A549 (cell line): ENCODE data around the gene DEFB124. TPM values are rescaled to one million over a fixed set of nuclear protein-coding genes. Genes with fewer than 3 reads are reported as not detected.

Source experiments
- polyA plus RNA-seq, 4 experiments: library from polyadenylated mRNA; depleted of rRNA in 3 of 4; stranded (reverse); fragments of >200 nt; fragmentation: RNase III in 1 of 4; extraction: RNeasy Plus Mini Kit Qiagen cat#74134 plus additional on column Dnase treatment in 1 of 4; gene quantifications; 2 replicates in 3 of 4; 3 replicates in 1 of 4; pipeline ENCODE4 v1.2.3, GENCODE V29; 2011 to 2017

DEFB124 gene
- polyA plus RNA-seq, 2 of the 4 experiments (the other 2 are of a cell fraction) = 0.18 TPM; not detected in 1

Other genes with a start within 250 kb of the DEFB124 start
- gene DEFB115, start 217.5 kb downstream of the DEFB124 start, polyA plus RNA-seq (2011; rRNA removed) = not detected in 2 replicates
- not detected in 3 replicates for gene DEFB115, start 217.5 kb downstream of the DEFB124 start, polyA plus RNA-seq (2017; fragmentation: RNase III; extraction: RNeasy Plus Mini Kit Qiagen cat#74134 plus additional on column Dnase treatment)
- not detected in 2 replicates for gene DEFB116, start 166.5 kb downstream of the DEFB124 start, polyA plus RNA-seq (2011; rRNA removed)
- not detected in 3 replicates for gene DEFB116, start 166.5 kb downstream of the DEFB124 start, polyA plus RNA-seq (2017; fragmentation: RNase III; extraction: RNeasy Plus Mini Kit Qiagen cat#74134 plus additional on column Dnase treatment)
- gene DEFB118, start 106.5 kb downstream of the DEFB124 start, polyA plus RNA-seq (2011; rRNA removed) = not detected in 2 replicates
- not detected in 3 replicates for gene DEFB118, start 106.5 kb downstream of the DEFB124 start, polyA plus RNA-seq (2017; fragmentation: RNase III; extraction: RNeasy Plus Mini Kit Qiagen cat#74134 plus additional on column Dnase treatment)
- gene DEFB119, start 84.5 kb downstream of the DEFB124 start, polyA plus RNA-seq (2011; rRNA removed) = not detected in 2 replicates
- not detected in 3 replicates for gene DEFB119, start 84.5 kb downstream of the DEFB124 start, polyA plus RNA-seq (2017; fragmentation: RNase III; extraction: RNeasy Plus Mini Kit Qiagen cat#74134 plus additional on column Dnase treatment)
- not detected in 2 replicates for gene DEFB121, start 68.9 kb downstream of the DEFB124 start, polyA plus RNA-seq (2011; rRNA removed)
- gene DEFB121, start 68.9 kb downstream of the DEFB124 start, polyA plus RNA-seq (2017; fragmentation: RNase III; extraction: RNeasy Plus Mini Kit Qiagen cat#74134 plus additional on column Dnase treatment) = not detected in 3 replicates
- not detected in 2 replicates for gene DEFB123, start 34.5 kb downstream of the DEFB124 start, polyA plus RNA-seq (2011; rRNA removed)
- gene DEFB123, start 34.5 kb downstream of the DEFB124 start, polyA plus RNA-seq (2017; fragmentation: RNase III; extraction: RNeasy Plus Mini Kit Qiagen cat#74134 plus additional on column Dnase treatment) = not detected in 3 replicates
- not detected in 2 replicates for gene REM1, start 161 bp upstream of the DEFB124 start, polyA plus RNA-seq (2011; rRNA removed)
- not detected in 3 replicates for gene REM1, start 161 bp upstream of the DEFB124 start, polyA plus RNA-seq (2017; fragmentation: RNase III; extraction: RNeasy Plus Mini Kit Qiagen cat#74134 plus additional on column Dnase treatment)
- gene HM13, start 39.3 kb upstream of the DEFB124 start, polyA plus RNA-seq (2011; rRNA removed) = 164 and 229 TPM in 2 replicates
- gene HM13, start 39.3 kb upstream of the DEFB124 start, polyA plus RNA-seq (2017; fragmentation: RNase III; extraction: RNeasy Plus Mini Kit Qiagen cat#74134 plus additional on column Dnase treatment) = 167 to 178 TPM (median 178 TPM) in 3 replicates
- 237 and 250 TPM in 2 replicates for gene ID1, start 130.2 kb upstream of the DEFB124 start, polyA plus RNA-seq (2011; rRNA removed)
- 257 to 432 TPM (median 387 TPM) in 3 replicates for gene ID1, start 130.2 kb upstream of the DEFB124 start, polyA plus RNA-seq (2017; fragmentation: RNase III; extraction: RNeasy Plus Mini Kit Qiagen cat#74134 plus additional on column Dnase treatment)
- not detected in 2 replicates for gene COX4I2, start 162.8 kb upstream of the DEFB124 start, polyA plus RNA-seq (2011; rRNA removed)
- gene COX4I2, start 162.8 kb upstream of the DEFB124 start, polyA plus RNA-seq (2017; fragmentation: RNase III; extraction: RNeasy Plus Mini Kit Qiagen cat#74134 plus additional on column Dnase treatment) = not detected in 3 replicates
- gene BCL2L1, start 247.7 kb upstream of the DEFB124 start, polyA plus RNA-seq (2011; rRNA removed) = 159 and 178 TPM in 2 replicates
- gene BCL2L1, start 247.7 kb upstream of the DEFB124 start, polyA plus RNA-seq (2017; fragmentation: RNase III; extraction: RNeasy Plus Mini Kit Qiagen cat#74134 plus additional on column Dnase treatment) = 143 to 157 TPM (median 154 TPM) in 3 replicates